Uterus (tissue), 4 donors: ENCODE measurements around the gene S100A11. TPM values are rescaled to one million over a fixed set of nuclear protein-coding genes. Genes with fewer than 3 reads are reported as not detected.
A peak's percentile ranks its signal among the peaks of the same experiment; 100 is the strongest.

Source experiments
- DNase-seq, 2 donors: peaks; one replicate each; pipeline ENCODE4 v3.0.0-alpha.2; 2019 to 2020
- H3K27ac ChIP-seq, 2 donors: fragments of 200-600 bp; sonication (generic); 1 replicate in 1 of 2; 2 replicates in 1 of 2; pipeline ENCODE4 v1.5.1; 2016 to 2018
- H3K27me3 ChIP-seq, 2 donors: fragments of 200-600 bp; sonication (generic); one replicate each; pipeline ENCODE4 v1.5.1; 2018 to 2019; ENCODE audit warnings: control low read depth in 1 of 2
- H3K36me3 ChIP-seq, 2 donors: fragments of 200-600 bp; sonication (generic); one replicate each; pipeline ENCODE4 v1.5.1; 2019; ENCODE audit warnings: control low read depth in 1 of 2
- H3K4me1 ChIP-seq, 2 donors: fragments of 200-600 bp; sonication (generic); one replicate each; pipeline ENCODE4 v1.5.1; 2018 to 2019; ENCODE audit warnings: control low read depth in 1 of 2
- H3K4me3 ChIP-seq, 2 donors: fragments of 200-600 bp; sonication (generic); 1 replicate in 1 of 2; 2 replicates in 1 of 2; pipeline ENCODE4 v1.5.1; 2018 to 2019; ENCODE audit warnings: mild to moderate bottlenecking in 1 of 2
- H3K9me3 ChIP-seq, 2 donors: fragments of 200-600 bp; sonication (generic); one replicate each; pipeline ENCODE4 v1.5.1; 2019; ENCODE audit warnings: control low read depth in 1 of 2
- CTCF ChIP-seq, 4 experiments: fragments of 200-600 bp in 2 of 4; fragments of 450-650 bp in 2 of 4; sonication (generic) in 2 of 4; IDR thresholded peaks; one replicate each; pipeline ENCODE4 v1.5.1; 2016 to 2019; ENCODE audit warnings: antibody characterized with exemption in 4 of 4, mild to moderate bottlenecking in 2 of 4, moderate library complexity in 1 of 4
- POLR2A ChIP-seq, 2 donors: fragments of 450-650 bp; IDR thresholded peaks; one replicate each; pipeline ENCODE4 v1.6.1; 2016; ENCODE audit warnings: antibody characterized with exemption in 2 of 2, mild to moderate bottlenecking in 1 of 2, moderate library complexity in 1 of 2
- intact Hi-C: fragments of 100-400 bp; cut with DNase I; formaldehyde crosslinking; loops from one replicate; pipeline ENCODE4 v1.15.1; 2023; ENCODE audit warnings: low total_unique reads
- total RNA-seq, 4 donors: library from RNA; depleted of rRNA in 3 of 4; stranded (reverse); fragments of >200 nt in 3 of 4; gene quantifications; one replicate each; pipeline versions ENCODE4 v1.1.0 to v1.2.4, GENCODE V29; 2014 to 2023
- donor health status: DM: yes; HTN: yes; CAD: no.

S100A11 gene
- total RNA-seq, 4 donors from 2014 or later = 14.9 to 321 (median 146) TPM

- Histone ChIP-seq H3K27ac (peak within 1 kb of the TSS; percentile 87 to 90), H3K4me1 (peaks cover 8 to 11% of the 10 kb centered on the region in 2 donors), H3K4me3 (peak within 1 kb of the TSS; percentile 65 to 86), H3K9me3 (no peaks in the 10 kb centered on the region), H3K36me3 (no peaks in the 10 kb centered on the region), H3K27me3 (no peaks in the 10 kb centered on the region)
- DNase-seq = peak; percentile 77 to 79
- TF ChIP-seq POLR2A (IDR thresholded peaks at IDR 0.05) = peak in 1 of 2 donors; percentile 70
- no peak for TF ChIP-seq CTCF (IDR thresholded peaks at IDR 0.05)
- intact Hi-C loops = no loop called here
Measured at GRCh38 chr1:151993734-151994496, 42.9 kb downstream of the S100A11 start, which contains the start of gene S100A10. Gene S100A10, minus strand, starts transcription at chr1:151993859. Its CDS starts 7,629 bp downstream, at chr1:151986230.

GRCh38 chr1:151993084-151993733 lies 43.6 kb downstream of the S100A11 start:
- peak; percentile 28 to 29 for DNase-seq
- TF ChIP-seq CTCF (IDR thresholded peaks at IDR 0.05) = no peak
- no peak for TF ChIP-seq POLR2A (IDR thresholded peaks at IDR 0.05)
- Histone ChIP-seq H3K9me3 (no peaks in the 10 kb centered on the region), H3K27me3 (no peaks in the 10 kb centered on the region), H3K4me3 (peak overlapping the region; percentile 65 to 86), H3K36me3 (no peaks in the 10 kb centered on the region), H3K27ac (peak overlapping the region; percentile 87 to 90), H3K4me1 (peaks cover 11 to 18% of the 10 kb centered on the region in 2 donors)
- intact Hi-C loops = no loop called here

GRCh38 chr1:151992303-151993083 lies 44.3 kb downstream of the S100A11 start:
- Histone ChIP-seq H3K27ac (peak overlapping the region; percentile 87 to 90), H3K4me1 (peaks cover 11 to 20% of the 10 kb centered on the region in 2 donors), H3K27me3 (no peaks in the 10 kb centered on the region), H3K9me3 (no peaks in the 10 kb centered on the region), H3K36me3 (no peaks in the 10 kb centered on the region), H3K4me3 (peak overlapping the region; percentile 65 to 86)
- peak; percentile 74 to 78 for DNase-seq
- intact Hi-C loops = no loop called here
- TF ChIP-seq CTCF (IDR thresholded peaks at IDR 0.05) = no peak
- peak in 1 of 2 donors; percentile 20 for TF ChIP-seq POLR2A (IDR thresholded peaks at IDR 0.05)

- intact Hi-C loops = no loop called here
- H3K9me3 ChIP-seq = no peaks in the 10 kb centered on the region
- peak overlapping the region; percentile 65 to 86 for H3K4me3 ChIP-seq
- H3K27ac ChIP-seq = peak overlapping the region; percentile 87 to 90
- H3K4me1 ChIP-seq = peaks cover 11 to 20% of the 10 kb centered on the region in 2 donors
- no peaks in the 10 kb centered on the region for H3K36me3 ChIP-seq
- H3K27me3 ChIP-seq = no peaks in the 10 kb centered on the region
- TF ChIP-seq CTCF (IDR thresholded peaks at IDR 0.05) (no peak), POLR2A (IDR thresholded peaks at IDR 0.05) (no peak)
- DNase-seq = no peak
Measured at GRCh38 chr1:151991663-151992302, 45.0 kb downstream of the S100A11 start.
